SK-MEL-5 (cell line): Measurements from ENCODE around the gene RAB11FIP3. TPM values are rescaled to one million over a fixed set of nuclear protein-coding genes. Genes with fewer than 3 reads are reported as not detected.

Experiments used
- DNase-seq: peaks from one replicate; pipeline ENCODE4 v3.0.0-alpha.2; 2016; ENCODE audit warnings: low read depth, low spot score
- in situ Hi-C: cut with HindIII; loops from 2 replicates; pipeline ENCODE4 v1.10.0; 2016; ENCODE audit warnings: low sequenced_read_pairs, high pct_unique_total_duplicates, low pct_unique_long_range_greater_than_20kb
- small RNA-seq, 2 experiments: library from RNA; depleted of rRNA; stranded (forward); fragments of <200 nt; gene quantifications; one replicate each; pipeline ENCODE3, GENCODE V24; 2014
- total RNA-seq: library from RNA; depleted of rRNA; stranded (reverse); fragments of >200 nt; shearing (Covaris generic); gene quantifications from 2 replicates; pipeline ENCODE4 v1.2.3, GENCODE V29; 2014; rRNA removed

The RAB11FIP3 gene
- total RNA-seq, 1 experiment from 2014 or later, result 10.0 TPM

DNA sequence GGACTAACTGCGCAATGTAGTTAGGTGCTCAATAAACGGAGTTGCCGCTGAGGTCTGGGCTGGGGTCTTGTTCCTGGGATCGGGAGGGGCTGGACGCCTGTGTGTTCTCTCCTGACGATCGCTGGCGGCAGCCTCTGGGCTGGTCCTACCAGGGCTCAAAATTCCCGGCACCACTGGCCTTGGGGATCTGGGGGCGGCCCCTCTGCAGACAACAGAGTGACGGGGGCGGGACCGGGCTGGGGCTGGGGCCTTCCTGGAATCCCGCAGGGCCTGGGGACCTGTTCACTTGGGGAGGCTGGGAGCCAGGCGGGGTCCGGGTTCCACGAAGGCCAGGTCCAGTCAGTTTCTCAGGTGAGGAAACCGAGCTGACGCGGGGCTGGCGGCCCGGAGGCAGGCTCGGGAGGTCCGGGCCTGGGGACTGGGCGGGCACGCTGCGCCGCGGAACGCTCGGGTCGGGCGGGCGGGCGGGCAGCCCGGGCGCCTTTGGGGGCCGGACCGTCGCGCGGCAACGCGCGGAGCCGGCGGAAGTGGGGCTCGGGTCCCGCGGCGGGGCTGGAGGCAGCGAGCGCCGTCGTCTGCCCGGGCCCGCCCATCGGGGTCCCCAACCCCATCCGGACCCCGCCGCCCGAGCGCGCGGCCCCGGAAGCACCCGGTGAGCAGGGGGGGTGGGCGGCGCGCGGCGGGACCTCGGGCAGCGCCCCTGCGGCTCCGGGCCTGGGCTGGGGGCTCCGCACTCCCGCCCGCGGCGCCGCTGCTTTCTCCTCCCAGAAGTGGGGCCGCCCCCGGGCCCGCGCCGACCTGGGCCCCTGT lies 144.2 kb downstream of the RAB11FIP3 start, which contains the start of gene PIGQ:
PIGQ (plus strand) TSS at position 524 of the 810 bp plus-strand sequence. CDS start 4,107 bp downstream, outside the sequence.
- in situ Hi-C loops, result no loop called here
- DNase-seq, result peak; percentile 40

Small RNA genes within 50 kb of the gene (small RNA-seq; reads per million reads assigned to genes)
- gene MIR3176 (0 to 4.3 reads per million in 2 experiments), gene MIR5587 (0 to 0.76 reads per million in 2 experiments), gene RF00019 (0 reads per million in 2 experiments), gene Z98883.1 (0 to 0.02 reads per million in 2 experiments)

Other genes with a start within 250 kb of the RAB11FIP3 start
- not detected in 2 replicates for gene HBA1, start 249.0 kb upstream of the RAB11FIP3 start, total RNA-seq
- 2.2 and 2.5 TPM in 2 replicates for gene HBQ1, start 245.2 kb upstream of the RAB11FIP3 start, total RNA-seq
- gene LUC7L, start 196.2 kb upstream of the RAB11FIP3 start, total RNA-seq, result 28.2 and 31.4 TPM in 2 replicates
- 30.2 and 31.2 TPM in 2 replicates for gene FAM234A, start 190.8 kb upstream of the RAB11FIP3 start, total RNA-seq
- 0.35 and 0.74 TPM in 2 replicates for gene RGS11, start 149.7 kb upstream of the RAB11FIP3 start, total RNA-seq
- gene ARHGDIG, start 145.1 kb upstream of the RAB11FIP3 start, total RNA-seq, result 3.5 and 4.1 TPM in 2 replicates
- 0.08 and 0.34 TPM in 2 replicates for gene PDIA2, start 142.5 kb upstream of the RAB11FIP3 start, total RNA-seq
- gene AXIN1, start 72.9 kb upstream of the RAB11FIP3 start, total RNA-seq, result 20.6 and 22.6 TPM in 2 replicates
- 78.0 and 105 TPM in 2 replicates for gene MRPL28, start 55.1 kb upstream of the RAB11FIP3 start, total RNA-seq
- 88.5 and 94.0 TPM in 2 replicates for gene PGAP6, start 43.7 kb upstream of the RAB11FIP3 start, total RNA-seq
- gene NME4, start 28.4 kb upstream of the RAB11FIP3 start, total RNA-seq, result 176 and 197 TPM in 2 replicates
- 11.9 and 12.5 TPM in 2 replicates for gene DECR2, start 23.8 kb upstream of the RAB11FIP3 start, total RNA-seq
- 15.4 and 15.6 TPM in 2 replicates for gene CAPN15, start 102.1 kb downstream of the RAB11FIP3 start, total RNA-seq
- not detected in 2 replicates for gene PRR35, start 134.7 kb downstream of the RAB11FIP3 start, total RNA-seq
- gene NHLRC4, start 141.4 kb downstream of the RAB11FIP3 start, total RNA-seq, result 0.56 and 1.1 TPM in 2 replicates
- gene PIGQ, start 144.3 kb downstream of the RAB11FIP3 start, total RNA-seq, result 24.5 and 24.7 TPM in 2 replicates
- gene RAB40C, start 164.4 kb downstream of the RAB11FIP3 start, total RNA-seq, result 9.3 and 9.6 TPM in 2 replicates
- gene WFIKKN1, start 205.3 kb downstream of the RAB11FIP3 start, total RNA-seq, result 0.05 TPM in 2 replicates
- gene METTL26, start 210.7 kb downstream of the RAB11FIP3 start, total RNA-seq, result 54.3 and 57.4 TPM in 2 replicates
- 34.4 and 37.8 TPM in 2 replicates for gene MCRIP2, start 216.2 kb downstream of the RAB11FIP3 start, total RNA-seq
- 10.3 and 12.4 TPM in 2 replicates for gene WDR90, start 223.7 kb downstream of the RAB11FIP3 start, total RNA-seq
- 39.7 and 42.7 TPM in 2 replicates for gene RHOT2, start 242.5 kb downstream of the RAB11FIP3 start, total RNA-seq